Caco-2 (cell line): ENCODE measurements around the gene IDI2. TPM values are rescaled to one million over a fixed set of nuclear protein-coding genes. Genes with fewer than 3 reads are reported as not detected.

ENCODE experiments used
- BruUV-seq: library from RNA; stranded (reverse); fragments of 400-500 nt; replicated peaks from 2 replicates; lab custom pipeline; 2021; lab: Mats Ljungman, UMichigan
- CTCF ChIA-PET: fragments of 300-600 bp; sonication (Branson Sonifier 250); formaldehyde crosslinking; loops from one replicate; lab custom pipeline; 2022; ENCODE audit warnings: antibody characterized with exemption; lab: Charles Lee
- POLR2A ChIA-PET: fragments of 300-600 bp; sonication (Branson Sonifier 250); formaldehyde crosslinking; loops from one replicate; lab custom pipeline; 2022; ENCODE audit warnings: antibody characterized with exemption; lab: Charles Lee
- DNase-seq, 2 experiments: peaks; one replicate each; pipeline versions ENCODE4 v3.0.0 to v3.0.0-alpha.2; 2020 to 2022
- H3K27me3 ChIP-seq: replicated peaks from 2 replicates; pipeline ENCODE4 v1.6.0; 2011; ENCODE audit warnings: low read length; ENCODE audit not compliant: control insufficient read depth, insufficient read depth
- H3K36me3 ChIP-seq: 2 replicates; pipeline ENCODE4 v1.5.1; 2011; ENCODE audit warnings: low read length; ENCODE audit not compliant: control insufficient read depth, insufficient read depth
- H3K4me1 ChIP-seq: fragments of 250-450 bp; sonication (Bioruptor Pico); 2 replicates; pipeline ENCODE4 v1.5.1; 2020; ENCODE audit warnings: mild to moderate bottlenecking
- H3K4me3 ChIP-seq: 2 replicates; pipeline ENCODE4 v1.5.1; 2011; ENCODE audit warnings: low read depth, mild to moderate bottlenecking, control low read depth, low read length
- H3K9me3 ChIP-seq: fragments of 250-450 bp; sonication (Bioruptor Pico); 2 replicates; pipeline ENCODE4 v1.5.1; 2020; ENCODE audit warnings: mild to moderate bottlenecking, moderate library complexity
- H3K27ac Mint-ChIP-seq: one replicate; pipeline ENCODE4 v1.8.0; 2022; ENCODE audit warnings: mixed read lengths; ENCODE audit not compliant: unreplicated experiment
- H3K27me3 Mint-ChIP-seq: one replicate; pipeline ENCODE4 v1.8.0; 2022; ENCODE audit warnings: mixed read lengths; ENCODE audit not compliant: insufficient read depth, unreplicated experiment
- H3K36me3 Mint-ChIP-seq: one replicate; pipeline ENCODE4 v1.8.0; 2022; ENCODE audit warnings: mild to moderate bottlenecking, mixed read lengths; ENCODE audit not compliant: insufficient read depth, unreplicated experiment
- H3K4me1 Mint-ChIP-seq: one replicate; pipeline ENCODE4 v1.8.0; 2022; ENCODE audit warnings: low read depth, mixed read lengths; ENCODE audit not compliant: unreplicated experiment
- H3K4me3 Mint-ChIP-seq: one replicate; pipeline ENCODE4 v1.8.0; 2022; ENCODE audit warnings: mild to moderate bottlenecking, moderate library complexity, mixed read lengths; ENCODE audit not compliant: unreplicated experiment
- H3K9me3 Mint-ChIP-seq: one replicate; pipeline ENCODE4 v1.8.0; 2022; ENCODE audit warnings: mixed read lengths; ENCODE audit not compliant: unreplicated experiment
- intact Hi-C: fragments of 100-400 bp; cut with micrococcal nuclease; formaldehyde crosslinking; loops from one replicate; pipeline ENCODE4 v1.10.0; 2022; ENCODE audit not compliant: unreplicated experiment
- total RNA-seq: library from RNA; stranded (reverse); gene quantifications from 2 replicates; pipeline ENCODE4 v1.2.3, GENCODE V29; 2022
- TF ChIP-seq, protein P1 (sequence below), 2 experiments: fragments of 200-600 bp in 1 of 2; IDR thresholded peaks; 1 replicate in 1 of 2; 2 replicates in 1 of 2; pipeline versions ENCODE4 v1.5.1 to v1.8.0; 2011 to 2022; ENCODE audit warnings: antibody characterized with exemption in 1 of 2, control low read depth in 1 of 2, inconsistent platforms in 1 of 2, low read depth in 1 of 2, low read length in 1 of 2, mild to moderate bottlenecking in 1 of 2, moderate library complexity in 1 of 2; ENCODE audit not compliant: insufficient read depth in 1 of 2, severe bottlenecking in 1 of 2, unreplicated experiment in 1 of 2

The IDI2 gene
- total RNA-seq, 1 experiment from 2014 or later = not detected

DNA sequence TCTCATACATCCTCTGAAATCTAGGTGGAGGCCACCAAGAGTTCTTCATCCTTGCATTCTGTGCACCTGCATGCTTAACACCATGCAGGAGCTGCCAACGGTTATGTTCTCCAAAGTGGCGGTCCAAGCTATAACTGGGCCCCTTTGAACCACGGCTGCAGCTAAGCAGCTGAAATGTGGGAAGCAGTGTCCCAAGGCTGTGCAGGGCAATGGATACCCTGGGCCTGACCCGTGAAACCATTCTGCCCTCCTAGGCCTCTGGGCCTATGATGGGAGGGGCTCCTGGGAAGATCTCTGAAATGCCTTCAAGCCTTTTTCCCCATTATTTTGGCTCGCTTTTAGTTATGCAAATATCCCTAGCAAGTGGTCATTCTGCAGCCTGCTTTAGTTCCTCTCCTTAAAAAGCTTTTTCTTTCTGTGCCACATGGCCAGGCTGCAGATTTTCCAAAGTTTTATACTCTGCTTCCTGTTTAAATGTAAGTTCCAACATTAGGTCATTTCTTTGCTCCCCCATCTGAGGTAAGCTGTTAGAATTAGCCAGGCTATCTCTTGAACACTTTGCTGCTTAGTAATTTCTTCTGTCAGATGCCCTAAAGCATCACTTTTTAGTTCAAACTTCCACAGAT lies 45.1 kb downstream of the IDI2 start:
- intact Hi-C loops = no loop called here
- TF ChIP-seq, protein P1, sequence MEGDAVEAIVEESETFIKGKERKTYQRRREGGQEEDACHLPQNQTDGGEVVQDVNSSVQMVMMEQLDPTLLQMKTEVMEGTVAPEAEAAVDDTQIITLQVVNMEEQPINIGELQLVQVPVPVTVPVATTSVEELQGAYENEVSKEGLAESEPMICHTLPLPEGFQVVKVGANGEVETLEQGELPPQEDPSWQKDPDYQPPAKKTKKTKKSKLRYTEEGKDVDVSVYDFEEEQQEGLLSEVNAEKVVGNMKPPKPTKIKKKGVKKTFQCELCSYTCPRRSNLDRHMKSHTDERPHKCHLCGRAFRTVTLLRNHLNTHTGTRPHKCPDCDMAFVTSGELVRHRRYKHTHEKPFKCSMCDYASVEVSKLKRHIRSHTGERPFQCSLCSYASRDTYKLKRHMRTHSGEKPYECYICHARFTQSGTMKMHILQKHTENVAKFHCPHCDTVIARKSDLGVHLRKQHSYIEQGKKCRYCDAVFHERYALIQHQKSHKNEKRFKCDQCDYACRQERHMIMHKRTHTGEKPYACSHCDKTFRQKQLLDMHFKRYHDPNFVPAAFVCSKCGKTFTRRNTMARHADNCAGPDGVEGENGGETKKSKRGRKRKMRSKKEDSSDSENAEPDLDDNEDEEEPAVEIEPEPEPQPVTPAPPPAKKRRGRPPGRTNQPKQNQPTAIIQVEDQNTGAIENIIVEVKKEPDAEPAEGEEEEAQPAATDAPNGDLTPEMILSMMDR (IDR thresholded peaks at IDR 0.05; ENCODE audit: insufficient read depth in 1 of 2, low read depth in 1 of 2, low read length in 1 of 2, severe bottlenecking in 1 of 2, unreplicated experiment in 1 of 2) = no peak
- ChIA-PET POLR2A (no interaction called here), CTCF (no interaction called here)
- Mint-ChIP-seq H3K27me3 (no peaks in the 10 kb centered on the region), H3K36me3 (peaks cover 61% of the 10 kb centered on the region), H3K9me3 (peaks cover 34% of the 10 kb centered on the region), H3K4me3 (no peak overlapping the region), H3K27ac (no peak overlapping the region), H3K4me1 (peaks cover 25% of the 10 kb centered on the region)
- no peaks in the 10 kb centered on the region for H3K27me3 ChIP-seq
- peak in 1 of 2 experiments; percentile 23 for DNase-seq
- H3K4me3 ChIP-seq = no peak overlapping the region
- BruUV-seq = no TSS peak
- H3K9me3 ChIP-seq = peaks cover 42% of the 10 kb centered on the region
- H3K36me3 ChIP-seq = peaks cover 2% of the 10 kb centered on the region; the same call in 1 of the 2 replicates
- peaks cover 31% of the 10 kb centered on the region for H3K4me1 ChIP-seq

DNA sequence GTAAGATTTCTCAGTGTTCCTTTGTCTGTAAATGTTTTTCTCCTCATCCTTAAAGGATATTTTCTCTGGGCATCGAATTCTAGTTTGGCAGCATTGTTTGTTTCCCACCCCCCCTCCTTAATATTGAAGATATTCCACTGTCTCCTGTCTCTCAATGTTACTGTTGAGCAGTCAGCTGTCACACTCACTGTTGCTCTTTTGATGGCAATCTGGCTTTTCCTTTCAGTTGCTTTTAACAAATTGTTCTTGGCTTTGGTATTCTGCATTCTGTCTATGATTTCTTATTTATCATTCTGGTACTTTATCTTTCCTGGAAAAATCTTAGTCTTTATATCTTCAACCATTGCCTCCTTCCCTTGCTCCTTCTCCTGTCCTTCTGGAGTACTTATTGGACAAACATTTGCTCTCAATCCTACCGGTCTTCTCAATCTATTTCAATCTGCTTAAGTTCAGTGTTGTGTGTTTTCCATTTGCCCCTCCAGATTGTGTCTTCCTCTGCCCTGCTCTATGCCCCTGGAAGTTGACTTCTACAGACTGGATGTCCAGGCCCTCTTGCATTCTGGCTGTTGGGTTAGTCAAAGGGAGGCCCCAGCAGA lies 46.7 kb downstream of the IDI2 start:
- POLR2A ChIA-PET = no interaction called here
- H3K4me1 ChIP-seq = peaks cover 31% of the 10 kb centered on the region
- intact Hi-C loops = no loop called here
- Mint-ChIP-seq H3K4me3 (no peak overlapping the region), H3K27ac (no peak overlapping the region), H3K9me3 (peaks cover 34% of the 10 kb centered on the region), H3K4me1 (peaks cover 29% of the 10 kb centered on the region), H3K27me3 (no peaks in the 10 kb centered on the region), H3K36me3 (peaks cover 62% of the 10 kb centered on the region)
- CTCF ChIA-PET = no interaction called here
- no peak for DNase-seq
- H3K27me3 ChIP-seq = no peaks in the 10 kb centered on the region
- H3K4me3 ChIP-seq = no peak overlapping the region
- peaks cover 38% of the 10 kb centered on the region for H3K9me3 ChIP-seq
- TF ChIP-seq, protein P1 (IDR thresholded peaks at IDR 0.05; ENCODE audit: insufficient read depth in 1 of 2, low read depth in 1 of 2, low read length in 1 of 2, severe bottlenecking in 1 of 2, unreplicated experiment in 1 of 2) = no peak
- H3K36me3 ChIP-seq = peaks cover 2% of the 10 kb centered on the region; the same call in 1 of the 2 replicates
- BruUV-seq = no TSS peak

DNA sequence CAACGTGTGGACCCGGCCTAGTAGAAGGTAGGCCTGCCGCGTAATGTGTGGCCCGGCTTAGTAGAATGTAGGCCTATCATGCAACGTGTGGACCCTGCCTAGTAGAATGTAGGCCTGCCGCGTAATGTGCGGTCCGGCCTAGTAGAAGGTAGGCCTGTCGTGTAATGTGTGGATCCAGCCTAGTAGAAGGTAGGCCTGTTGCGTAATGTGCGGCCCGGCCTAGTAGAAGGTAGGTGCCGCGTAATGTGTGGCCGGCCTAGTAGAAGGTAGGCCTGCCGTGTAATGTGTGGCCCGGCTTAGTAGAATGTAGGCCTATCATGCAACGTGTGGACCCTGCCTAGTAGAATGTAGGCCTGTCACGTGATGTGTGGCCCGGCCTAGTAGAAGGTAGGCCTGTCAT lies 49.3 kb downstream of the IDI2 start:
- BruUV-seq = no TSS peak
- ChIA-PET CTCF (no interaction called here), POLR2A (no interaction called here)
- no peaks in the 10 kb centered on the region for H3K27me3 ChIP-seq
- peak overlapping the region; percentile 61 for H3K27ac Mint-ChIP-seq
- H3K36me3 Mint-ChIP-seq = peaks cover 60% of the 10 kb centered on the region
- H3K36me3 ChIP-seq = peaks cover 2% of the 10 kb centered on the region; the same call in 1 of the 2 replicates
- H3K4me1 ChIP-seq = peaks cover 41% of the 10 kb centered on the region
- H3K9me3 ChIP-seq = peaks cover 35% of the 10 kb centered on the region
- H3K9me3 Mint-ChIP-seq = peaks cover 31% of the 10 kb centered on the region
- DNase-seq = no peak
- peaks cover 37% of the 10 kb centered on the region for H3K4me1 Mint-ChIP-seq
- no peaks in the 10 kb centered on the region for H3K27me3 Mint-ChIP-seq
- H3K4me3 Mint-ChIP-seq = no peak overlapping the region
- TF ChIP-seq, protein P1 (IDR thresholded peaks at IDR 0.05; ENCODE audit: insufficient read depth in 1 of 2, low read depth in 1 of 2, low read length in 1 of 2, severe bottlenecking in 1 of 2, unreplicated experiment in 1 of 2) = no peak
- intact Hi-C loops = no loop called here
- no peak overlapping the region for H3K4me3 ChIP-seq
